WI38 (cell line): ENCODE measurements around the gene JOSD2.

Source experiments
- H3K4me3 ChIP-seq: 2 replicates; pipeline ENCODE4 v1.5.1; 2011; ENCODE audit warnings: low read depth, mild to moderate bottlenecking, control low read depth, low read length
- TF ChIP-seq, protein P1 (sequence below): IDR thresholded peaks from 2 replicates; pipeline ENCODE4 v1.5.1; 2012; ENCODE audit warnings: low read depth, mild to moderate bottlenecking, control low read depth, low read length

JOSD2 gene

GRCh38 chr19:50468818-50469217 is 42.2 kb downstream of the JOSD2 start:
- TF ChIP-seq, protein P1, sequence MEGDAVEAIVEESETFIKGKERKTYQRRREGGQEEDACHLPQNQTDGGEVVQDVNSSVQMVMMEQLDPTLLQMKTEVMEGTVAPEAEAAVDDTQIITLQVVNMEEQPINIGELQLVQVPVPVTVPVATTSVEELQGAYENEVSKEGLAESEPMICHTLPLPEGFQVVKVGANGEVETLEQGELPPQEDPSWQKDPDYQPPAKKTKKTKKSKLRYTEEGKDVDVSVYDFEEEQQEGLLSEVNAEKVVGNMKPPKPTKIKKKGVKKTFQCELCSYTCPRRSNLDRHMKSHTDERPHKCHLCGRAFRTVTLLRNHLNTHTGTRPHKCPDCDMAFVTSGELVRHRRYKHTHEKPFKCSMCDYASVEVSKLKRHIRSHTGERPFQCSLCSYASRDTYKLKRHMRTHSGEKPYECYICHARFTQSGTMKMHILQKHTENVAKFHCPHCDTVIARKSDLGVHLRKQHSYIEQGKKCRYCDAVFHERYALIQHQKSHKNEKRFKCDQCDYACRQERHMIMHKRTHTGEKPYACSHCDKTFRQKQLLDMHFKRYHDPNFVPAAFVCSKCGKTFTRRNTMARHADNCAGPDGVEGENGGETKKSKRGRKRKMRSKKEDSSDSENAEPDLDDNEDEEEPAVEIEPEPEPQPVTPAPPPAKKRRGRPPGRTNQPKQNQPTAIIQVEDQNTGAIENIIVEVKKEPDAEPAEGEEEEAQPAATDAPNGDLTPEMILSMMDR: no peak
- H3K4me3 ChIP-seq: no peak overlapping the region

GRCh38 chr19:50467566-50467965 is 43.4 kb downstream of the JOSD2 start:
- no peak overlapping the region for H3K4me3 ChIP-seq
- TF ChIP-seq, protein P1: no peak

DNA sequence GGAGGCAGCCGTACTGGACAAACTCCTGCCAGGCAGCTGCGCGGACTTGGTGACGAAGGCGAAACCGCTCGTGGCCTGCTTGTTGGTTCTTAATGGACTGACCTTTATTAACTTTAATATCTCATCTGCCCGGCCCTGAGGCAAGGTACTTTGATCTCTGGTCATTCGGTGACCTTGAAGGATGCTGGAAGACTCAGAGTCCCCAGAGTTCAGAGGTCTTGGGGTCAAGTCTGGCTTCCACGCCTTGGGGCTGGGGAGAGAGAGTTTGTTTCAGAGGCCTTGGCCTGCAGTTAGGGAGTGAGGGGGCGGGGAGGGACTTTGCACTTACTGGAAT is 44.3 kb downstream of the JOSD2 start:
- H3K4me3 ChIP-seq: no peak overlapping the region
- TF ChIP-seq, protein P1: no peak

DNA sequence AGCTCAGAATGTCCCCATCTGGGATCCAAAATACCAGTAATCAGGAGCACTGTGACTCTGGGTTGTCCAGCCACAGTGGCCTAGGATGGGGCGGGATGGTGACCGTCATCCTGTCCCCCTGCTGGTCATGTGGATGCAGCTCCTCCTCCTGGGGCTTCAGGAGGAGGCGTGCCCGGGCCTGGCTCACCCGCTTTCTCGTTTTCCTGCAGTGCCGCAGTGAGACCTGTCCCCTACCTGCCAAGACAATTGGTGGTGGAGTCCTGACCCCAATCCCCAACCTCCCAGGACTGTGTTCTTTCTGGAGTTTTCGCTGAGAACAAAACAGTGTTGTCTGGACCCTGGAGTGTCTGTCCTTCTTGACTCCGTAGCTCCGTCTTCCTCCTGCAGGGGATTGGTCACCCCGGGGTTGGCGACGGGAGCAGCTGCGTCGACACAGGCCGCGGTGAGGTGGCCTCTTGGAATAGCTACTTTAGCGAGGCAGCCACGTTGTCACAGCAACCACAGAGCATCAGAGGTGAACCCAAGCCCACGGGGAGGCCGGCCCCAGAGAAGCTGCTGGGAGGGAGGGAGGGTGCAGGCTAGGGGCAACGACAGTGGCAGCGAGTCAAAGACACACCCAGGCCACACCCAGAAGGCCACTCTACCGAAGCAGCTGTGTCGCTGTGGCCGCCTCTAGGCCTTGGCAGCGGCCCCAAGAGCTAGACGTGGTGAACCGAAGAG is 44.8 kb downstream of the JOSD2 start:
- no peak overlapping the region for H3K4me3 ChIP-seq
- TF ChIP-seq, protein P1: no peak

- TF ChIP-seq, protein P1: no peak
- H3K4me3 ChIP-seq: no peak overlapping the region
These were observed 46.0 kb downstream of the JOSD2 start for GRCh38 chr19:50465000-50465399.

DNA sequence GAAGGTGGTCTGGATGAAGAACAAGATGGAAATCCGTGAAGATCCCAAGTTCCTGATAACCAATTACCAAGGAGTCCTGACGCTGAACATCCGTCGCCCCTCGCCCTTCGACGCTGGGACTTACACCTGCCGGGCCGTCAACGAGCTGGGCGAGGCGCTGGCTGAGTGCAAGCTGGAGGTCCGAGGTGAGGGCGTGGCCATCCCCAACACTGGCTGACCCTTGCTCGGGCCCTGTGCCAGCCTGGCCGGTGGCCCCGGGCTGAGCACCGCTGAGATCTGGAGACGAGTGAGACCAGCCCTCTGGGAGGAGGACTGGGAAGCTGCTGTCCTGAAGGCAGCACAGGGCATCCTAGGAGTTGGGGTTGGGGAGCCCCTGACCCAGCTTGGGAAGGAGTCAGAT is 46.6 kb downstream of the JOSD2 start:
- TF ChIP-seq, protein P1: no peak
- H3K4me3 ChIP-seq: no peak overlapping the region

- TF ChIP-seq, protein P1: no peak
These were observed 48.0 kb downstream of the JOSD2 start for GRCh38 chr19:50462970-50463369.

More at GRCh38 chr19:50462970-50463369, 48.0 kb downstream of the JOSD2 start:
- H3K4me3 ChIP-seq: no peak overlapping the region
